Common myeloid progenitor, CD34-positive (primary cell): ENCODE results near the gene SH3YL1.

Source experiments
- CTCF ChIA-PET: fragments of 350-600 bp; sonication (Branson Sonifier 250); formaldehyde crosslinking; loops from one replicate; lab custom pipeline; 2021; ENCODE audit warnings: antibody characterized with exemption; lab: Charles Lee
- POLR2A ChIA-PET: fragments of 350-600 bp; sonication (Branson Sonifier 250); formaldehyde crosslinking; loops from one replicate; lab custom pipeline; 2021; ENCODE audit warnings: antibody characterized with exemption; lab: Charles Lee
- DNase-seq, 3 donors: peaks; one replicate each; pipeline versions ENCODE4 v3.0.0 to v3.0.0-alpha.2; 2013
- H3K27ac ChIP-seq, 2 experiments: 1 replicate in 1 of 2; 2 replicates in 1 of 2; pipeline ENCODE4 v1.7.0; 2013; ENCODE audit warnings: inconsistent platforms in 2 of 2, low read length in 2 of 2, mild to moderate bottlenecking in 2 of 2, low read depth in 1 of 2, moderate library complexity in 1 of 2; ENCODE audit not compliant: severe bottlenecking in 2 of 2, insufficient read depth in 1 of 2, poor library complexity in 1 of 2
- H3K27me3 ChIP-seq, 5 experiments: replicated peaks in 2 of 5; 1 replicate in 3 of 5; 2 replicates in 2 of 5; pipeline versions ENCODE4 v1.6.1 to v1.7.0; 2013; ENCODE audit warnings: low read length in 4 of 5, mild to moderate bottlenecking in 2 of 5, moderate library complexity in 2 of 5, inconsistent platforms in 1 of 5; ENCODE audit not compliant: insufficient read depth in 5 of 5, control insufficient read depth in 4 of 5
- H3K36me3 ChIP-seq, 4 experiments: 1 replicate in 2 of 4; 2 replicates in 2 of 4; pipeline versions ENCODE4 v1.6.1 to v1.7.0; 2013; ENCODE audit warnings: low read length in 3 of 4, control low read depth in 1 of 4, mild to moderate bottlenecking in 1 of 4; ENCODE audit not compliant: control insufficient read depth in 4 of 4, insufficient read depth in 4 of 4
- H3K4me1 ChIP-seq, 4 experiments: 1 replicate in 3 of 4; 2 replicates in 1 of 4; pipeline versions ENCODE4 v1.6.1 to v1.7.1; 2013; ENCODE audit warnings: low read length in 3 of 4, mild to moderate bottlenecking in 3 of 4, control low read depth in 1 of 4, inconsistent platforms in 1 of 4, moderate library complexity in 1 of 4; ENCODE audit not compliant: control insufficient read depth in 4 of 4, insufficient read depth in 4 of 4; ENCODE audit errors: control extremely low read depth in 1 of 4
- H3K4me3 ChIP-seq, 7 experiments: 1 replicate in 4 of 7; 2 replicates in 3 of 7; pipeline versions ENCODE4 v1.5.1 to v1.7.0; 2013; ENCODE audit warnings: mild to moderate bottlenecking in 7 of 7, low read length in 6 of 7, moderate library complexity in 6 of 7, inconsistent platforms in 2 of 7, low read depth in 2 of 7, control low read depth in 1 of 7; ENCODE audit not compliant: insufficient read depth in 4 of 7, control insufficient read depth in 1 of 7; ENCODE audit errors: extremely low read depth in 1 of 7
- H3K9me3 ChIP-seq, 5 experiments: 1 replicate in 4 of 5; 2 replicates in 1 of 5; pipeline versions ENCODE4 v1.6.1 to v1.7.1; 2013; ENCODE audit warnings: low read length in 4 of 5, mild to moderate bottlenecking in 2 of 5, inconsistent platforms in 1 of 5, low read depth in 1 of 5, moderate library complexity in 1 of 5; ENCODE audit not compliant: control insufficient read depth in 4 of 5, insufficient read depth in 2 of 5; ENCODE audit errors: control extremely low read depth in 1 of 5
- WGBS: methylation state at CpG from one replicate; pipeline ENCODE4 v1.1.5; 2013; ENCODE audit not compliant: insufficient coverage; 5-methylcytosine and 5-hydroxymethylcytosine counted together

SH3YL1 gene

GRCh38 chr2:295090-295489 is 31.3 kb upstream of the SH3YL1 start:
- ChIA-PET POLR2A (no interaction called here), CTCF (no interaction called here)
- H3K4me3 ChIP-seq, result no peak overlapping the region
- H3K4me1 ChIP-seq, result peaks cover 0 to under 1% (median 0%) of the 10 kb centered on the region in 4 experiments
- H3K27me3 ChIP-seq, result peaks cover 3 to 33% (median 16%) of the 10 kb centered on the region in 5 experiments
- no peak for DNase-seq
- H3K27ac ChIP-seq, result no peak overlapping the region
- no peaks in the 10 kb centered on the region for H3K36me3 ChIP-seq
- WGBS, result 93% methylated on average over 5 of the region's 5 CpGs
- H3K9me3 ChIP-seq, result no peaks in the 10 kb centered on the region

- 5% methylated on average over 4 of the region's 15 CpGs for WGBS
These were observed 26.4 kb upstream of the SH3YL1 start for GRCh38 chr2:290090-290722.

GRCh38 chr2:289362-290089 is 25.7 kb upstream of the SH3YL1 start:
- peak in 2 of 3 donors; percentile 31 to 47 for DNase-seq
- CTCF ChIA-PET, result interaction anchor here (0.8 to 2.7 kb wide), 13 partner anchors 9 to 348 kb away, joined by 3 to 21 read pairs (median 4); no protein-coding TSS in a partner anchor
- H3K4me1 ChIP-seq, result peaks cover 0 to 29% (median 23%) of the 10 kb centered on the region in 4 experiments
- H3K27me3 ChIP-seq, result peaks cover 19 to 51% (median 29%) of the 10 kb centered on the region in 5 experiments
- POLR2A ChIA-PET, result no interaction called here
- no peak overlapping the region for H3K27ac ChIP-seq
- 1% methylated on average over 49 of the region's 60 CpGs for WGBS
- H3K4me3 ChIP-seq, result peak overlapping the region; percentile 3 to 83 (median 61)
- H3K36me3 ChIP-seq, result no peaks in the 10 kb centered on the region
- H3K9me3 ChIP-seq, result no peaks in the 10 kb centered on the region

More at GRCh38 chr2:290090-290722, 26.4 kb upstream of the SH3YL1 start:
- H3K4me3 ChIP-seq, result peak overlapping the region; percentile 3 to 83 (median 61)
- H3K4me1 ChIP-seq, result peaks cover 0 to 29% (median 23%) of the 10 kb centered on the region in 4 experiments
- no peak overlapping the region for H3K27ac ChIP-seq
- H3K9me3 ChIP-seq, result no peaks in the 10 kb centered on the region
- H3K27me3 ChIP-seq, result peaks cover 17 to 52% (median 29%) of the 10 kb centered on the region in 5 experiments
- H3K36me3 ChIP-seq, result no peaks in the 10 kb centered on the region
- peak; percentile 71 to 77 (median 75) for DNase-seq
- POLR2A ChIA-PET, result no interaction called here
- CTCF ChIA-PET, result interaction anchor here (0.8 to 2.7 kb wide), 11 partner anchors 10 to 348 kb away, joined by 3 to 21 read pairs (median 4); no protein-coding TSS in a partner anchor

GRCh38 chr2:288758-289361 is 25.0 kb upstream of the SH3YL1 start:
- Histone ChIP-seq H3K27me3 (peaks cover 19 to 53% (median 29%) of the 10 kb centered on the region in 5 experiments), H3K4me3 (peak overlapping the region in 4 of 7 experiments; percentile 10 to 83 (median 70)), H3K9me3 (no peaks in the 10 kb centered on the region), H3K27ac (no peak overlapping the region), H3K4me1 (peaks cover 0 to 29% (median 23%) of the 10 kb centered on the region in 4 experiments), H3K36me3 (no peaks in the 10 kb centered on the region)
- WGBS, result 1% methylated on average over 12 of the region's 42 CpGs
- ChIA-PET POLR2A (no interaction called here), CTCF (interaction anchor here (1.0 to 2.7 kb wide), 5 partner anchors 13 to 41 kb away, joined by 4 to 21 read pairs (median 9); no protein-coding TSS in a partner anchor)
- peak in 1 of 3 donors; percentile 5 for DNase-seq

GRCh38 chr2:287911-288757 is 24.3 kb upstream of the SH3YL1 start, which contains the start of gene ALKAL2:
Gene ALKAL2, minus strand, starts transcription at chr2:288091. Its CDS starts 256 bp downstream, at chr2:287835.
- no peaks in the 10 kb centered on the region for H3K9me3 ChIP-seq
- WGBS, result 2% methylated on average over 84 of the region's 128 CpGs
- H3K27ac ChIP-seq, result no peak within 1 kb of the TSS
- peak within 1 kb of the TSS; percentile 10 to 83 (median 37) for H3K4me3 ChIP-seq
- H3K36me3 ChIP-seq, result no peaks in the 10 kb centered on the region
- ChIA-PET POLR2A (no interaction called here), CTCF (interaction anchor here (1.0 to 2.7 kb wide), 4 partner anchors 12 to 32 kb away, joined by 4 to 11 read pairs (median 4); no protein-coding TSS in a partner anchor)
- H3K4me1 ChIP-seq, result peaks cover 0 to 29% (median 23%) of the 10 kb centered on the region in 4 experiments
- DNase-seq, result peak in 2 of 3 donors; percentile 41
- H3K27me3 ChIP-seq, result peaks cover 19 to 53% (median 27%) of the 10 kb centered on the region in 5 experiments

GRCh38 chr2:287471-287885 is 23.6 kb upstream of the SH3YL1 start:
- DNase-seq, result peak in 2 of 3 donors; percentile 61 to 69
- ChIA-PET POLR2A (no interaction called here), CTCF (interaction anchor here (1.1 kb wide), 1 partner anchor 25 kb away, joined by 4 read pairs; no protein-coding TSS in a partner anchor)
- Histone ChIP-seq H3K36me3 (no peaks in the 10 kb centered on the region), H3K4me3 (peak overlapping the region in 4 of 7 experiments; percentile 37 to 69 (median 58)), H3K4me1 (peaks cover 0 to 29% (median 23%) of the 10 kb centered on the region in 4 experiments), H3K9me3 (no peaks in the 10 kb centered on the region), H3K27me3 (peaks cover 19 to 53% (median 22%) of the 10 kb centered on the region in 5 experiments), H3K27ac (no peak overlapping the region)
- WGBS, result 1% methylated on average over 25 of the region's 46 CpGs
